ENCODE results near the gene ROBO2.

ROBO2 gene, protein sequence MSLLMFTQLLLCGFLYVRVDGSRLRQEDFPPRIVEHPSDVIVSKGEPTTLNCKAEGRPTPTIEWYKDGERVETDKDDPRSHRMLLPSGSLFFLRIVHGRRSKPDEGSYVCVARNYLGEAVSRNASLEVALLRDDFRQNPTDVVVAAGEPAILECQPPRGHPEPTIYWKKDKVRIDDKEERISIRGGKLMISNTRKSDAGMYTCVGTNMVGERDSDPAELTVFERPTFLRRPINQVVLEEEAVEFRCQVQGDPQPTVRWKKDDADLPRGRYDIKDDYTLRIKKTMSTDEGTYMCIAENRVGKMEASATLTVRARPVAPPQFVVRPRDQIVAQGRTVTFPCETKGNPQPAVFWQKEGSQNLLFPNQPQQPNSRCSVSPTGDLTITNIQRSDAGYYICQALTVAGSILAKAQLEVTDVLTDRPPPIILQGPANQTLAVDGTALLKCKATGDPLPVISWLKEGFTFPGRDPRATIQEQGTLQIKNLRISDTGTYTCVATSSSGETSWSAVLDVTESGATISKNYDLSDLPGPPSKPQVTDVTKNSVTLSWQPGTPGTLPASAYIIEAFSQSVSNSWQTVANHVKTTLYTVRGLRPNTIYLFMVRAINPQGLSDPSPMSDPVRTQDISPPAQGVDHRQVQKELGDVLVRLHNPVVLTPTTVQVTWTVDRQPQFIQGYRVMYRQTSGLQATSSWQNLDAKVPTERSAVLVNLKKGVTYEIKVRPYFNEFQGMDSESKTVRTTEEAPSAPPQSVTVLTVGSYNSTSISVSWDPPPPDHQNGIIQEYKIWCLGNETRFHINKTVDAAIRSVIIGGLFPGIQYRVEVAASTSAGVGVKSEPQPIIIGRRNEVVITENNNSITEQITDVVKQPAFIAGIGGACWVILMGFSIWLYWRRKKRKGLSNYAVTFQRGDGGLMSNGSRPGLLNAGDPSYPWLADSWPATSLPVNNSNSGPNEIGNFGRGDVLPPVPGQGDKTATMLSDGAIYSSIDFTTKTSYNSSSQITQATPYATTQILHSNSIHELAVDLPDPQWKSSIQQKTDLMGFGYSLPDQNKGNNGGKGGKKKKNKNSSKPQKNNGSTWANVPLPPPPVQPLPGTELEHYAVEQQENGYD (N-terminal part only)

DNA sequence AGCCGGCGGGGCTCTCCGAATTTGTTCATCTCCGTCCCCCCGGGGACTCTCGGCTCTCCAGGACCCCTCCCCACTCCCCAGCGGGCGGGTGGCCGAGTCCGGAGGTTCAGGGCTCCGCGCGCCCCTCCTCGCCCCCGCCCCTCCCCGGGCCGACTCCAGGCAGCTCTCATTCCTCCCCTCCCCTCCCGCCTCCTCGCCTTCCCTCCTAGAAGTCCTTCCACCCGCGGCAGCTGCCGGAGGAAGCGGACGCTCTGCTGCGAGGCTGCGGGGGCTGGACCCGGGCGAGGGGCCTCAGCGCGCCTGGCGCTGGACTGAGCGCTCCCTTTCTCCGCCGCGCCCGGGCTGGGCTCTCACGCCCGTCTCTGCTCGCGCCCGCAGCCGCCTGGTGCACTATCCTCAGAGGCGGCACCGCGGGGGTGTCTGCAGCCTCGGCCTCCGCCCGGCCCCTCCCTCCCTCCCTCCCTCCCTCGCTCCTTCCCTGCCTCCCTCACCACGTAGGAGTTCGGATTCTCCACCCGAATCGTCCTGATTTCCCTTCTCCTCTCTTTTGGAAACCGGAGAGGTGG is at the start of gene ROBO2:
Gene ROBO2 (plus strand): TSS at position 494 of the 566 bp plus-strand sequence. CDS start 687 bp downstream, outside the sequence.
- no peak for DNase-seq (ENCODE audit: low read depth)

DNA sequence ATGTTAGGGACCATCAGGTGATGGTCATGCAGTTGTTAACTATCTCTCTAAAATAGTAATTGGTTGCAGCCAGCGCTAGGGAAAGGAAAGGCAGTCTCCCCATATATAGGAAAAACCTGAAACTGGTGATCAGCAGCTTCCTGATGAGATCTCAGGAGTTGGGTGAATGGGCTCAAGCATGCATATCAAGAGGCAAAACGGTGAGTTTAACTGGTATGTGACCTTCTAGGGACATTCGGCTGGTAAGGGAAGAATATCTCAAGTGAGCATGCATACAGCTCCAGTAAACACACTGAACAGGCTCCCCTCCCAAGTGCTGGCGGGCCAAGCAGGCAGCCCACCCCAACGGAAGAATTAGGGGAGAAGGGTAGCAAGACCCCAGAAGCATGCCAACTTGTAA is 49.3 kb upstream of the ROBO2 start:
- no peak for DNase-seq (ENCODE audit: low read depth)

DNA sequence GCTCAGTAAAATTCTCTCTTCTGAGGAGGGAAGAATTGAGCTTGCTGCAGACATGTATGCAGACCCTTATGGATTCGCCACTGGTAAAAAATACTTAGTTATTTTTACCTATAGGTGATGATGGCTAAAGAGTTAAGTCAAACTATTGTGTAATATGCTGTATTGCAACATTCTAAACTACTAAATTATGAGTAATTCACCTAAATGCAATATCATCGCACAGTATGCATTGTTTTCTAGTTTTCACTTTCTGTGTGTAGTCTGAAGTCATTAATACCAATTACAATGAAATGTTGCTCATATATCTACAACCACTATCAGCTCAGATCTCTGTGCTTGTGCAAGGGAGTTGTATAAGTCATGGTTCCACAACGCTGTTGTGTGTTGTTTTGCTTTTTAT is 48.7 kb upstream of the ROBO2 start:
- no peak for DNase-seq (ENCODE audit: low read depth)

DNA sequence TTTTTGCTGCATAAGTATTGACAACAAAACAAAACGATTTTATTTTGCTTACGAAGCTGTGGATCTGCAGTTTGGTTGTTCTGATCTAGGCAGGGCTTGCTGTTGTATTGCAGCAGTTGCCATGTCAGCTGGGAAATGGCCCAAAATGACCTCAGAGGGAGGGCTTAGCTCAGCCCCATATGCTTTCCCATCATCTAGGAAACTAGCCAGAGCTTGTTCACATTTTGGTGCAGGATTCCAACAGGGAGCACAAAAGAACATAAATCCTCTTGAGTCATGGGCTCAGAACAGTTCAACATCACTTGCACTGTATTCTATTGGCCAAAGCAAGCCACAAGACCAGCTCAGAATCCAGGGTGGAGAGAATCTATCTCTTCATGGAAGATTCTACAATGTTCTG is 42.2 kb upstream of the ROBO2 start:
- DNase-seq (ENCODE audit: low read depth), result no peak

DNA sequence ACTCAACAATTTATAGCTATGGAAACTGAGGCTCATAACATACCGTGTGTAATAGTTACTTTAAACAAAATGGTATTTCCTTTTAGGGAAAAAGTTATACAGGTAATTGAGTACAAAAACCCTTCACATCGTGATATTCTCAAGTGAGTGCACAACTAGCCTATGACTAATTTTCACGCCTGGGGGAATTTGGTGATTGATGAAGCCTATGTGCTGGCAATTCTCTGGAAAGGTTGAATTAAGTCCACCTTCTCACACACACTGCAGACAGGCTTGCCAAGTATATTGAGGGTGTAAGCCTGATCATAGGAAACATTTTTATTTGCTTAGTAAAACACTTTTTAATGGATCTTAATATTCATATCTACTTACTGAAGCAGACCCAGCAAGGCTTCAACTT is 41.3 kb upstream of the ROBO2 start:
- DNase-seq (ENCODE audit: low read depth), result no peak

DNA sequence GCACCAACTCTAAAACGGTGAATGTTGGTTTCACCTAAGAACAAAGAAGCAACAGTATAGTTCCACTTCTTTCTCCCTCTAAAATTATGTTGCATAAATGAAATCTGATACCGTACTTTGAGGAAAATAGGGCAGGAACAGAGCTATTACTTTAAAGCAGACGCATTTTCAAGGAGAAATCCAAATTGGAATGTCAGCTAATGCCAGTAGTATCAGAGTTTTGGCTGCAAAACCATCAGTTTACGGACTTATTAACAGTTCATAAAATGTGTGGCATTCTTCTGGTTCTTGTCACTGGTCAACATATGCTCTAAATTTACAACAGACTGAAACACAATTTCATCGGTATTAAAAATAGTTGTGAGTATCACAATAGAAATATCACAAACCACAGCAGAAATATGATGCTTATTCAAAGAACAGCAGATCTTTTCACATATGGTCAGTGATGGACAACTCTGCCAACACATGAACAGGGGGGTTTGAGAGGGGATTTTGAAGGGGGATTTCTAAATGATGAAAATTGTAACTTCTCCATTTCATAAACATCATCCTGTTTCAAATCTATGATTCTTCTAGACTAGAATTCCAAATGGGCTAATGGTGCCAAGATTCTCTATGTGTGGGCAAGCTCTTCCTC is 38.7 kb upstream of the ROBO2 start:
- DNase-seq (ENCODE audit: low read depth), result no peak

DNA sequence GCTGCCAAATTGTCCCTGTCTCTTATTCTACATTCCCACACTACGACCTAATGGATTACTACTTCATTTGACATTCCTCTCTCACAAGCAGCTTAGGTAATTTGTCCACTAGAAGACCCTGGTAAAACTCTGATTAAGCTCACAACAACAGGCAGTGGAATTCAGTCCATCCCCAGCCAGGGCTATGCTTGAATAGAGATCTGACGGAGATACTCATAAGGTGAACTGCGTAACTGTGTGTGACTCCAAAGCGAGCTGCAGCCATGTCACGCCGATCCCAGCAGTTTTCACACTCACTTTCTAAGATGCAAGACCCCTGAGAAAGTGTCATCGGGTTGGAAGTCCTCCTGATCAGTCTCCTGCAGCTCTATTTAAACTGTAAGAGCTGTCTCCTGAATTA is 25.7 kb upstream of the ROBO2 start:
- no peak for DNase-seq (ENCODE audit: low read depth)

DNA sequence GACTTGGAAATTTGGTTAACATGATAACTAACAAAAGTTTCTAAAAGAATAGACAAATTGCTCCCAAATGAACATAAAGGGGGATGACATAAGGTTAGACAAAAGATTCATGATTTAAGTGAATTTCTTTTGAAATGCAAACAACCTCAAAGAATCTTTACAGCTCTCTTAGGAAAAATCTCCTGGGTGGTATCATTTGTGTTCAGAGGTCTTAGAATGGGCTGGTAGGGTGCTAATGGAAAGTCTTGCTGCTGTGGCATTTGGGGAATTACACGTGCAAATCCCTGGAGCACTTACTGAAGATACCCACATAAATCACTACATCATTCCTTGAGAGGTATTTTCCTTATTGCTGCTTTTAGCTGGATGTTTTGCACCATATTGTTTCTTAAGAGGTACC is 14.4 kb upstream of the ROBO2 start:
- no peak for DNase-seq (ENCODE audit: low read depth)

DNA sequence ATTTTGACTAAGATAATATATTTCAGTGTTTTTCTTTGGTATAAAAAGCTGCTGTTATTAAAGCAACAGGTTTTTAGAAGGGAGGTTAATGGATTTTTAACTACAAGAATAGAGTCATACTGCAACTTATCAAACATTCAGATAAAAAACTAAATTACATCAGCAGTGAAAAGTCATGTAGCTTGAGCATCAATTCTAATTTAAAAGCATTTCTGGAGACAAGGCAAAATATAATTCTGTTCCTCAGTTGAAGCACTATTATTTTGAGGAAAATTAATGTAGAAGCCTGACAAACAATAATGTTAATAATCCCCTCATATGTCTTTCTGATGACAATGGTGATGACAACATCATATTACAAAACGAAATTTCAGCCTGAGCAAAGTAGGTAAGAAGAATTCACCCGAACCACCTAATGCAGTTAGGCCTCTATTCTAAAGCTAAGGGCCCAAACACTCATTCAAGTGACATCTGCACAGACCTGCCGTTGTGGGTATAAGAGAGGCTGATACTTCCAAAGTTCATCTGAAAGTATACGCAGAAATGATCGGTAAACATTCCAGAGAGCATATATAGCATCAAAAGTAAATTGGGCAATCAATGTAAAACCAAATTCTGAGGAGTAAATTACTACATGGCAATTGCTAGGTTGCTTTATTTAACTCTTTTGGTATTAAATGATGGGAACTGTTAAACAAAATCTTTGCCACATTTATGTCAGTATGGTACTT is 12.8 kb upstream of the ROBO2 start:
- no peak for DNase-seq (ENCODE audit: low read depth)

DNA sequence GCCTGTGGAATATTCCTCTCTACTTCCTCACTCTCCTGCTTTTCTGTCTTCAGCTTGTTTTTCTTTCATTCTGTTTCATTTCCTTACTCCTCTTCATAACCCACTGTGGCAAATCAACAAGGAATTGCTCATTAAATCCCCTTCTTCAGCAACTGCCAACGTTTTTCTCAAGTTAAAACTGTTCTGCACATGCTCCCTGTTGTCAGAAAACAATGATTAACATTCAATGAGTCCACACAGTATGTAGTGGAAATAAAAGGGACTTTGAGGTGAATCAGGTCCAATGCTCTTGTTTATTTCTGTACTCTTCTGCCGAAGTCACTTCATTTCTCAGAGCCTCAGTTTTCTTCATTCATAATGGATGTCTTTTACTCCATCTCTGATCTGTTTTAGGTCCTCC is 11.9 kb upstream of the ROBO2 start:
- DNase-seq (ENCODE audit: low read depth), result no peak

DNA sequence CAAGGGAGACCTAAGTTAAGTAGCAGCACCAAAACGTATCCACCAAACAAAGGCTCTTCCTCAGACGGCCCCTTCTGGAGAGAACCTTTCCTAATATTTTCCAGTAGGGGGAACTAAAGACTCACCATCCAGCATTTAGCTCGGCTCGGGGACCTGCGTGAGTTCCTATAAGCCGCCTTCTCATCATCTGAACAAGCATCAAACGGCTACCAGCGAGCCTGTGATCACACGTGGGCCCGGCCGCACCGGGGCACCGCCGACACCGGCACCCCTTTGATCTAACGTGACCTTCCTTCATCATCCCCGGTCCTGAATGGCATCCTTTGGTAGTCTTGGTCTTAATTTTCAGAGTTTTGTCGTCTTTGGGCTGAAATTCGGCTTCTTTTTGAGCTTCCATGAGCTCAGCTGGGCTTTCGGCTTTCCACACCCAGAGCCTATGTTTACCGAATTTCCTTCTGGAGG is 1.4 kb upstream of the ROBO2 start:
- peak; percentile 72 for DNase-seq (ENCODE audit: low read depth)

DNA sequence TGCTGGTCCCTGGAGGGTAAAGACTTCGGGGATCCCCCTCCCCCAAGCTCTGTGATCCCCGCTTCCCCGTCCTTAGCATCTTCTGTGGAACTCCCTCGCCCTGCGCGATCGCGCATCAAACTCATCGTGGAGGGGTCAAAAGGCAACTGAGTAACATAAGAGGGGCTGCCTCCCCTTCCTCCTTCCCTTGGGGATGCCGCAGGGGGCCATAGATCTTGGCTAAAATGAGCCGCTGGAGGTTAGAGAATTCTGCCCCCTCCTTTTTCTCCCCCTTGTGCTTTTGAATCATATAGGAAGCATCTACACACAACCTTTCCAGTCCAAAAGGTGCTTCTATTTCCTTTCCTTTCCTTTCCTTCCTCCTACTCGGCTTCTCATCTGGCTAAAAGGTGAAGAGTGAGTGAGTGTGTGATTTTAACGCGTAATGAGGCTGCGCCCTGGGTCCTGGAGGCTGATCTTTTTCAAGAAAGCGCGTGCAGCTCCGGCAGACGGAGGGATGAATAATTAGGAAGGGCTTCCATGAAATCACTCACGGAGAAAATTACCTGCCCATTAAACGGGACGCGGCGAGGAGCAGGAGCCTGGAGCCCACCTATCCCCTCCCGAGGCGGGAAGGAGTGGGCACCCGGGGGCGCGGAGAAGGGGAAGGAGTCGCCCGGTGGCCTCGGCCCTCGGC is 831 bp upstream of the ROBO2 start:
- no peak for DNase-seq (ENCODE audit: low read depth)

DNA sequence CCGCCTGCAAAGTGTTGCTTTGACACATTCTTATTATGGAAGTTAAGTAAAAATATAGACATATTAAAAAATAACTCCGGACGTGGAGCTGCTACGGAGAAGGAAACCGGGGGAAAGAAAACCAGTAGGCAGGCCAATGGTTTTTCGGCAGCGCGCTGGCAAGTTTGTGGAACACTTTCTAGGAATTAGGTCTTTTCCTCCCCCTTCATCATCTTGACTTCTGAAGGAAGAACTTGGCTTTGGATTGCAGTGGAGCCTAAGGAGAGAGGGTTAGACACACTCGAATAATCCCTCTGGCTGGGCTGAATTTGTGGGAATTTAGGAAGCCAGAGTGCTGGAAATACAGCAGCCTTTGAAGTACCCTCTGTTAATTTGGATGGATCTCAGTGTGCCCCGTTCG is 317 bp downstream of the ROBO2 start:
- DNase-seq (ENCODE audit: low read depth), result no peak

DNA sequence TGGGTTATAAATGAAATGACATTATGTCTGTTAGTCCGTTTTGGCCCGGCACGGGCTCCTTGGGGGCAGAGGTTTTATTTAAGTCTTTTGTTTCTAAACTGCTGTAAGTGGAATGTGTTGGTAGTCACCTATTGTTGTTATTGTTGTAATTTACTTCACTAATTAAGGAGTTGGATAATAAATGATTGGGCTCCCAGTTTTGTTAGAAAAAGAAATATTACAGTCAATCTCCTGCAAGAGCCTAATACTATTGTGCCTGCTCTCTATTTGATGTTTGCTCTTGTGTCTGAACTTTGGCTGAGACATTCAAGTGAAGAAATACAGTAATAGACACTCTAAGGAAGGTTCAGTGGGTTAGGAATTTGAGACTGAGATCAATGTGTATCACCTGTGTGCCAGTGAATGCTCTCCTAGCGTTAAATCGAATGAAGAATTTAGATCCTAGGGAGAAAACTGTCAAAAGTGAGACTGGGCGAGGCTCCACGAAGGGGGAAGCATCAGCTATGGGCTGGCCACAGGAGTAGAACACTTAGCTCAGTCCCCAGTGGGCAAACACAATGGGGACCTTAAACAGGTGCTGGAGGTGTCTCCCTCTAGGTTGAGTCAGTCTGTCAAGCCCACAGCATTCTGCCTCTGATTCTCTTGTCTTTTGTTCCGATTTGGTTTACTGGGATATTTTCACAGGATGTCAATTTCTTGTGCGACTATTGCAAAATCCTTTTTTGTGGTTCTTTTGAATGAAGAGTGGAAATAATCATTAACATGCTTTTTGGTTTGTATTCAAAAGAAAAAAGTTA is 1.2 kb downstream of the ROBO2 start:
- no peak for DNase-seq (ENCODE audit: low read depth)

DNA sequence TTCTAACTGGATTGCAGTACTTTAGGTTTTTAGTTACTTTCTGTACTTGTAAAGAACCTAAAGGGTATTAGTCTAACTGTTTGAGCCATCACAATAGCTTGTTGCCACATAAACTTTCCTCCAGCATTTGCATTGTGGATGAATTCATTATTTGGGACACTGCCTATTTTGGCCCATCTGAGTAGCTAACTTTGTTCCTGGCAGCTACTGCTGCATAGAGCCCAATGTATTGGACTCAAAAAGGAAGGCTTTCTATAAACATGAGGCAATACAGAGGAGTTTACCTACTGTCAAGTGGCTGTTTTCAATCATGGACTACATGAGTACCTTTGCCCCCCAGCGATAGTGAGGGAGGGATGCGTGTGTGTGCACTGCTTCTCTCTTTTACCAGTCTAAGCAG is 1.9 kb downstream of the ROBO2 start:
- no peak for DNase-seq (ENCODE audit: low read depth)

DNA sequence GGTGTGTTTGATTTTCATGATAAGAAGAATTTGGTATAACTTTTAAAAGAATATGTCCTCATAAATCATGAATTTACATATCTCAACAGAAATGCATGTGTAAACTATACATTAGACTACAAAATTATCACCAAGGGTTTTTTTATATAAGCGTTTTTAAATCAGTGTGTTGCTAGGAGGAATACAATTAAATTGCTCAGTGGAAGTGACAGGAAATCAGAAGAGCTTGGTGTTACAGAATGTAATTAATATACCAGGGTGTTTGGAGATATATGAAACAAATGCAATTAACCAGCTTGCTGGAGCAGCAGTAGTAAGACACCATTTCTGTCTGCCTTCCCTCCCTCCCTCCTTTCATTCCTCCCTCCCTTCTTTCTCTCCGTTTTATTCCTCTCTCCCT is 2.4 kb downstream of the ROBO2 start:
- DNase-seq (ENCODE audit: low read depth), result no peak

DNA sequence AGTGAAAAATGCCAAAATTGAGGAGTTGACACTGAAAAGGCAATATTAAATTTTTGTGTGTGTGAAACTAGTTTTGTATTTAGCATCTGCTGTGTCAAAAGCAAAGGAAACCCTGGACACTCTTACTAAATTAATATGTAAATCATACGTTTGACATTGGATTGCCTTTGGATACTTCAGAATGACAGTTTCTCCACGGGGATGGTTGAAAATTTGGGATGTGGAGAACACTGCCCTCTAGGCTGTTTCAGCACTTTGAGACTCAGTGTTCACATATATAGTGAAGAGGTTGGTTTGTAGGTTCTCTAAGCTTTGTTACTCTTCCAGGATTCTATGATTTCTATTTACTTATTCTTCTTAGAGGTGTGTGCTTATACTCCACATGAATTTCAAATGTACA is 3.0 kb downstream of the ROBO2 start:
- no peak for DNase-seq (ENCODE audit: low read depth)

DNA sequence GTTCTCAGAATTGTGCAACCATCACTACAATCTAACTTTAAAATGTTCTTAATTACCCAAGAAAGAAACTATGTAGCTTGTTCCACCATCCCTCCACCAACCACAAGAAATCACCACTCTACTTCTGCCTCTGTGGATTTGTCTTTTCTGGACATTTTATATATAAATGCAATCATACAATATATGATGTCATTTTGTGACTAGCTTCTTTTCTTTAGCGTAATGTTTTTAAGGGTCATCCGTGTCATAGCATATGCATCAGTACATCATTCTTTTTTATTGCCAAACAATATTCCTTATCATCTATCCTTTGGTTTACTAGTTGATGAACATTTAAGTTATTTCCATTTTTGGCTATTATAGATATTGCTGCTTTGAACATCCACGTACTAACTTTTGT is 5.8 kb downstream of the ROBO2 start:
- DNase-seq (ENCODE audit: low read depth), result no peak

DNA sequence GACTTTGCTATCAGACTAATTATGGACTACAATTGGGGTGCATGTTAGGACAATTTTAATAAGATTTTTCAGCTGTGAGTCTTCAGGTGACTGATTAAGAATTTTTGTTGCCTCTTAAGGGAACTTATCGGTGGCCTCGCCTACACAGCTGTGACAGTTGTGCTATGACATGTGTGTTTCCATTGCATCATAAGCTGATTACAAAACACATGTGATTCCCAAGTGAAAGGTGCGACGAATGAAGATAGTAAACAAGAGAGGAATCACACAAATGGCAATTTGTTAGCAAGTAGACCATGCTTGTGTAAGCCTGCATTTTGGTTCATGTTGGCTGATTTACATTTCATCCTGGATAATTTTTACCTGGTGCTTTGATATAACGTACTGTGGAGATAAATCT is 8.3 kb downstream of the ROBO2 start:
- DNase-seq (ENCODE audit: low read depth), result no peak

DNA sequence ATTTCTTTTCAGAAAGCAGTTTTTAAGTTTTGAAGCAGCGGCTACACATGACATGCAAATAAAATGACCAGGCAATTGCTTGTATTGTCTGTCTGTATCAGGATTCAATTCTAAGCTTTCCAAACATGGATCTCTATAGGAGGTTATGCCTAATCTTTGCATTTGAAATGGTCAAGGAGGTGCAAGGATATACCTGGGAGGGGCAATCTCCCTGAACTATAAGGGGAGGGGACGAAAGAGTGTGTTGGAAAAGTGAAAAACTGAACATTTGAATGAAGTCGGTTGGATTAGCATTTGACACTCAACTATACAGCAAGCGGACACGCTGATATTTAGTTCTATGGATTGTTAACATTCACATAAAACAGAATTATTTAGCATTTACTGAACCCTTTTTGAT is 11.7 kb downstream of the ROBO2 start:
- DNase-seq (ENCODE audit: low read depth), result no peak
